H1 (cell line): ENCODE data around the gene OSTN. TPM values are rescaled to one million over a fixed set of nuclear protein-coding genes. Genes with fewer than 3 reads are reported as not detected.

ENCODE experiments used
- ATF3 ChIP-seq: IDR thresholded peaks from 2 replicates; pipeline ENCODE4 v1.6.1; 2011; ENCODE audit warnings: low read depth, mild to moderate bottlenecking, low read length; ENCODE audit not compliant: insufficient read depth
- CHD7 ChIP-seq: fragments of 300-600 bp; sonication (generic); IDR thresholded peaks from 2 replicates; pipeline ENCODE4 v1.7.1; 2012; ENCODE audit warnings: low read length, moderate library complexity, mild to moderate bottlenecking, inconsistent platforms; ENCODE audit not compliant: insufficient replicate concordance
- EP300 ChIP-seq, 2 experiments: IDR thresholded peaks; 1 replicate in 1 of 2; 2 replicates in 1 of 2; pipeline ENCODE4 v1.6.1; 2011 to 2012; ENCODE audit warnings: low read depth in 2 of 2, low read length in 2 of 2, mild to moderate bottlenecking in 2 of 2, borderline replicate concordance in 1 of 2, inconsistent platforms in 1 of 2, moderate library complexity in 1 of 2
- GTF2F1 ChIP-seq: IDR thresholded peaks from 2 replicates; pipeline ENCODE4 v1.6.1; 2012; ENCODE audit warnings: low read depth, low read length, improper control_type of control experiment, borderline replicate concordance
- HDAC6 ChIP-seq: IDR thresholded peaks from one replicate; pipeline ENCODE4 v1.7.1; 2012; ENCODE audit warnings: low read depth, mild to moderate bottlenecking, inconsistent platforms, low read length, moderate library complexity
- KDM1A ChIP-seq: fragments of 200-600, 300-600 bp; sonication (generic); IDR thresholded peaks from 2 replicates; pipeline ENCODE4 v1.7.1; 2016; ENCODE audit warnings: mild to moderate bottlenecking, low read length, borderline replicate concordance
- SIN3A ChIP-seq, 2 experiments: IDR thresholded peaks in 1 of 2; conservative IDR thresholded peaks in 1 of 2; 2 replicates each; pipeline ENCODE4 v1.6.1; 2011 to 2012; ENCODE audit warnings: low read length in 2 of 2, improper control_type of control experiment in 1 of 2, low read depth in 1 of 2, mild to moderate bottlenecking in 1 of 2
- SP2 ChIP-seq: IDR thresholded peaks from 2 replicates; pipeline ENCODE4 v1.6.1; 2012; ENCODE audit warnings: mild to moderate bottlenecking, low read length, inconsistent platforms
- SUZ12 ChIP-seq: fragments of 200-600 bp; sonication (generic); IDR thresholded peaks from 2 replicates; pipeline ENCODE4 v1.6.1; 2012; ENCODE audit warnings: mild to moderate bottlenecking, inconsistent platforms, low read length, moderate library complexity, mixed read lengths
- TAF7 ChIP-seq: optimal IDR thresholded peaks from 2 replicates; pipeline ENCODE3; 2011; ENCODE audit warnings: low read depth, mild to moderate bottlenecking, inconsistent platforms, low read length, moderate library complexity, borderline replicate concordance
- TCF12 ChIP-seq: IDR thresholded peaks from 2 replicates; pipeline ENCODE4 v1.6.1; 2011; ENCODE audit warnings: low read depth, mild to moderate bottlenecking, low read length
- polyA plus RNA-seq, 7 experiments: library from polyadenylated mRNA; depleted of rRNA in 3 of 7; stranded (reverse) in 5 of 7; unstranded in 2 of 7; fragments of >200 nt in 5 of 7; fragments of 200-250 nt in 2 of 7; gene quantifications; 1 replicate in 5 of 7; 2 replicates in 1 of 7; 4 replicates in 1 of 7; pipeline versions ENCODE4 v1.2.1 to v1.2.3, GENCODE V29; 2011 to 2013; ENCODE audit warnings: missing spikeins in 2 of 7, mixed read lengths in 2 of 7
- total RNA-seq: library from RNA; stranded (reverse); fragmentation: NEBNext Ultra II Directional; extraction: Animal tissue kit (Norgen Biotek cat#: 25700); gene quantifications from 2 replicates; pipeline ENCODE4 v1.2.1, GENCODE V29; 2021

Gene OSTN
- total and polyA plus RNA-seq, 2 of the 8 experiments (the other 6 are each of a cell fraction or from before 2014, with no cell fraction given) = not detected

GRCh38 chr3:191158247-191158646 is 40.8 kb upstream of the OSTN start (continued):
- TF ChIP-seq CHD7 (no peak), TAF7 (no peak), SP2 (no peak), TCF12 (no peak), ATF3 (no peak), EP300 (IDR thresholded peaks at IDR 0.05; ENCODE audit: borderline replicate concordance in 1 of 2, low read depth in 2 of 2, low read length in 2 of 2) (no peak), SUZ12 (no peak), SIN3A (conservative IDR thresholded peaks at IDR 0.05 in 1 of 2, IDR thresholded peaks at IDR 0.05 in 1 of 2; ENCODE audit: low read depth in 1 of 2, low read length in 2 of 2) (no peak), HDAC6 (no peak), KDM1A (no peak), GTF2F1 (no peak)
